Midbrain (tissue), 1 donor: Measurements from ENCODE around the gene RADIL.

Experiments
- DNase-seq: peaks from one replicate; lab custom pipeline; 2025; lab: John Stamatoyannopoulos, UW

The RADIL gene

GRCh38 chr7:4851459-4852422 lies 31.8 kb downstream of the RADIL start:
- no peak for DNase-seq

DNA sequence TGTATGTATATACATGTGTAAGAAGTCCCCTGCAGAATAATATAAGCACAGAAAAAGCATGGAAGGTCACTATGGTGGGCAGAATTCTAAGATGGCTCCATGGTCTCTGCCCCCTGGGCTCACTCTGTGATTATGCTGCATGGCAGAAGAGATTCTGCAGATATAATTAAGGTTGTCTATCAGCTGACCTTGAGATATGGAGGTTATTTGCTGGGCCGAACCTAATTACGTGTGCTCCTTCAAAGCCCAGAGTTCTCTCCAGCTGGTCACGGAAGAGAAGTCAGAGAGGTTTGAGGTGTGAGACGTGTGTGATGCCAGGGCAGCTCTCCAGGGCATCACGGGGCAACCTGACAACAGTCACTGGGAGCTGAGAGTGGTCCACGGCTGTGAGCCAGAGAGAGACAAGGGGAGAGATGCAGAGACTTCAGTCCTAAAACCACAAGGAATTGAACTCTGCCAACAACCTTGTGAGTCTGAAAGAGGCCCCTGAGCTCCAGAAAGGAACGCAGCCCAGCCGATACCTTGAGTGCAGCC lies 33.2 kb downstream of the RADIL start:
- no peak for DNase-seq

DNA sequence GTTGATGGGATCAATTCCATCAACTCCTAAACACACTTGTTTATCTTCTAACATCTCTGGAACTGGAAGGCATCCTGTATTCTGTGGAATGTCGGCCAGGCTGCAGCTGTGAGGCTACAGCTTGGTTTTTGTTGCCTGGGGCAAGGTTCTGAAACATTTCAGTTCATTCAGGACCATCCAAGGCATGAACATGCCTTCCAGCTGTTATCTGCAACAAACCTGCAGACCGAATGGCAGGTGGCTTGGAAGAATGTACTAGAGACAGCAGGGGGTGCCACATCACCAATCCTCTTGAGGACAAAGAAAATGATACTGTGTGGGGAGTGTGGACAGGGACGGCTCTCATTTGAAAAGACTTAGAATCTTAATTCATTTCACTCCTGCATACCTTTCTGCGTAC lies 34.1 kb downstream of the RADIL start:
- DNase-seq: peak; percentile 38

- DNase-seq: peak; percentile 12
Observed at GRCh38 chr7:4845740-4846142, 37.8 kb downstream of the RADIL start.

- no peak for DNase-seq
Observed at GRCh38 chr7:4842319-4843064, 41.0 kb downstream of the RADIL start.

- DNase-seq: no peak
Observed at GRCh38 chr7:4841836-4842235, 41.7 kb downstream of the RADIL start.

GRCh38 chr7:4841007-4841784 lies 42.3 kb downstream of the RADIL start:
- DNase-seq: no peak

DNA sequence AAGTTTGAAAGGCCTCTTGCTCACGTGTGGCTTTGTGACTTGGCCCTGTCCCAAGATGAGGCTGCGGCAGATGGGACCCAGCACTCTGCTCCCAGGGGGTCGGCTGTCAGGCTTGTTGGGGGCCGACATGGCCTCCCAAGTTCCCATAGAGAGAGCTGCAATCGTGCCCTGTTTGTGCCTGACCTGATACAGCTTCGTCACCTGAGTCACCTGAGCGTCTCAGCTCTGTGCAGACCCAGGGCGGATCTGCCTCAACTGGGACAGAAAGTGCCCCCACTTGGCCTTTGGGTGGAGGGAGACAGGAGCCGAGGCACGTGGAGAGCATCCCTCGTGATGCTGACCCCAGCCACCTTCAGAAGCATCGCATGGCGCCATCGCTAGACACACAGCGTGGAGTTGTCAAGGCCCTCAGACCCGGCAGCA lies 43.4 kb downstream of the RADIL start:
- no peak for DNase-seq

GRCh38 chr7:4838626-4839334 lies 44.7 kb downstream of the RADIL start:
- DNase-seq: no peak

DNA sequence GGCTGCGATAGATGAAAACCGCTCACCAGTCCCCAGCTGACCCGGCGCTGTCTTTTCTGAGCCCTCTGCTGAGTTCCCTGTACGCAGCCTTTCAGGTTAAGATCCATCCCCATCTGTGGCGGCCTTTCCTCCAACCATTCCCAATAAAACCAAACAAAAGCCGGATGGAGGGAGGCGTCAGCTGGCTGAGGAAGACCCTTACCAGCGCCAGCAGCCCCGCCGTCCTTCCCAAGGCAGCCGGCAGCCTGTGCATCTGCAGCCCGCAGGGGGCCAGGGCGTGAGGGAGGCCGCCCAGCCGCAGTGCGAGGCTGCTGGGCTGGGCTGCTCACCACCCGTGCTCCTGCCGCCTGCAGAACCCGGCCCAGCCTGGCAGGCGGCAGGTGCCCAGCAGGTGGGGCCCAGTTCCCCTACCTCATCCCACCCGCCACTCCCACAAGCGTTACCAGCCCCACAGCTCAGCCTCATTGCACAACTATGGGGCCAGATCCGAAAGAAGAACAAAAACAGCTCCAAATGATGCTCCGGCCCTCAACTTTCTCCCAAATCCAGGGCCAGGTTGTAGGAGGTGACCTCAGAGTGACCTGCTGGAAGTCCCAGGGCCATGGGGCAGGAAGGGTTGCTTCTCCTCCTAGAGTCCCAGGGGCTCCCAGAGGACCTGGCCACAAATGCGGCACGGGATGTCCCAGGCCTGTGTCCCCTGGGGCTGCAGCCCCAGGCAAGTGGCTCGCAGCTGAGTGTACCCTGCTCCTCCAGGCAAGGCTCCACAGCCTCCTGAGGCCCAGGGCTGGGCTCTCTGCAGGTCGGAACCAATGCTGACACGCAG lies 45.5 kb downstream of the RADIL start:
- DNase-seq: no peak

DNA sequence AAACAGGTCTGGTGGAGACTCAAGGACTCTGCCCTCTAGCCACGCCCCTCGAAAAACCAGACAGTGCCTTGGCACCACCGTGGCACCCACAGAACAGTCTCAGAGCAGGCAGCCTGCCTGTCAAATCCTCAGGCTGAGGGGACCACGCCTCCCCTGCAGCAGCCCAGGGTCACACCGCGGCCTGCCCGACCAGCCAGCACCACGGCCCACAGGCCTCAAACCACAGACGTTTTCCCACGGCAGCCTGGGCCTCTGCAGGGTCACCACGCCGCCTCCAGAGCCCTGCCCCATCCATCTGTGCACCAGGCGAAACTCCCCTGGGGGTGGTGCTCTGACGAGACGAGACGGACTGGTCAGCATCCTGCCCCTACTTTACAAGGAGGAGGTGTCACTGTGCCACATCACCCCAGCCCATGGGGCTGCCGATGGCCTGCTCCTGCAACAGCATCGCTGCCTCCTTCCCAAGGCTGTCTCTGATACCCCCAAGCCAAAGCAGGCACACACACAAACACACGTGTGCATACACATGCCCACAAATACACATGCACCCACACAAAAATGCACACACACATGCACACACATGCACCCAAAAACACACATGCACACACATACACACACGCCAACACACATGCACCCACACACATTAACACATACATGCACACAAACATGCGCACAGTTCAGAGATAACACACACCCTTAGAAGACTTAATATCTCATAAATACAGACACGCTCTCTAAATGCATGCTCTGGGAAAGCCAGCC lies 46.3 kb downstream of the RADIL start:
- DNase-seq: no peak

GRCh38 chr7:4836206-4836661 lies 47.3 kb downstream of the RADIL start:
- DNase-seq: no peak

DNA sequence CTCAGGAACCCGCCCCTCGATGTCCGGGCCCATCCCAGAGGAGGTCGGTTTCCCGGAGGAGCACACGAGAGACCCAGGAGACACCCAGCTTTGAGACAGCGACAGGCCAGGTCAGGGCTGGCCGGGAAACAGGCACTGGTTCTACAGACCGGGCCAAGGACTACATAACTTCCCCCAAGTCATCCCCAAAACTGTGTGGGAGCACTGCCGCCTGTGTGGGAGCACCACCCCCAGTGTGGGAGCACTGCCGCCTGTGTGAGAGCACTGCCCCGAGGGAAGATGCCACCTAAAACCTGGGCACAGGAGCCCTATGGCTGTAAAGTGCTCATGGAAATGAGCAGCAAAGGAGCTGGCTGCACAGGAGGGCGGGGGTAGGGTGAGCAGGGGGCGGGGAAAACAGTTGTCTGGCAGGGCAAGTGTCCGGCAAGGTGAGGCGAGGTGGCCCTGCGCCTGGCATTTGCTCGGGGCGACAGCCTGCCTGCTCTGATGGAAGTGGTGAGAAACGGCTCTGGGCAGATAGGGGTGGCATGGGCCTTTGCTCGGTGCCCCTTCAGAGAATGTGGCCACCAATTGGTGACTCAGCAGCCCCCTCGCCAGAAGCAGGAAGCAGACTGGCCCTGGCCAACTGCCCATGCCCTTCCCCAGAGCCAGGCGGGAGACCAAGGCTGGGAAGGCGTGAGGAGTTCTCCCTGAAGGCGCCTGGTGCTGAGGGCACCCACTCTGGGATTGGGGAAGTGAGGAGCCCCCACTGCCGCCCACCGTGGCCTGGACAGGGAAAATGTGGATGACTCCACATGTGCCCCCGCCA lies 47.9 kb downstream of the RADIL start:
- DNase-seq: no peak

- no peak for DNase-seq
Observed at GRCh38 chr7:4834601-4835397, 48.7 kb downstream of the RADIL start.

- DNase-seq: no peak
Observed at GRCh38 chr7:4833691-4834600, 49.6 kb downstream of the RADIL start.

- DNase-seq: no peak
Observed at GRCh38 chr7:4833176-4833575, 50.3 kb downstream of the RADIL start.

GRCh38 chr7:4832711-4833110 lies 50.8 kb downstream of the RADIL start:
- DNase-seq: no peak
